ENCODE results near the gene TTF2. TPM values are rescaled to one million over a fixed set of nuclear protein-coding genes. Genes with fewer than 3 reads are reported as not detected.

Gene TTF2
- total and polyA plus RNA-seq, 2 of the 8 experiments (the other 6 are each of a cell fraction or from before 2014, with no cell fraction given) = 16.9 to 89.6 TPM

GRCh38 chr1:117049857-117050256 lies 10.3 kb upstream of the TTF2 start:
- no peaks in the 10 kb centered on the region for H3K9me3 ChIP-seq (ENCODE audit: insufficient read depth in 2 of 2, low read depth in 1 of 2, low read length in 1 of 2)
- H3K36me3 ChIP-seq (ENCODE audit: control insufficient read depth in 2 of 4, insufficient read depth in 4 of 4, low read length in 3 of 4) = no peaks in the 10 kb centered on the region
- H3K23ac ChIP-seq (ENCODE audit: insufficient read length) = no peak overlapping the region
- no peak overlapping the region for H2AK5ac ChIP-seq (ENCODE audit: low read depth, low read length)
- no peaks in the 10 kb centered on the region for H4K20me1 ChIP-seq (replicated peaks in 1 of 2; ENCODE audit: control insufficient read depth in 1 of 2, insufficient read depth in 2 of 2, low read length in 2 of 2)
- H2AFZ ChIP-seq (ENCODE audit: low read length) = no peak overlapping the region
- no peak overlapping the region for H3K4me2 ChIP-seq (ENCODE audit: insufficient read depth in 1 of 2, low read depth in 2 of 2, low read length in 2 of 2)
- FAIRE-seq (no peak), DNase-seq (ENCODE audit: low read depth in 1 of 2, low spot score in 2 of 2) (no peak)
- ChIA-PET CTCF (ENCODE audit: partially characterized antibody) (interaction anchor here (0.7 to 2.0 kb wide), 2 partner anchors 66 to 286 kb away, joined by 3 to 4 read pairs; no protein-coding TSS in a partner anchor), POLR2A (ENCODE audit: partially characterized antibody) (no interaction called here)
- no peak for TF ChIP-seq SP2 (IDR thresholded peaks at IDR 0.05; ENCODE audit: low read length)
- TF ChIP-seq CTBP2 (IDR thresholded peaks at IDR 0.05; ENCODE audit: borderline replicate concordance, insufficient read depth, insufficient read length, low read length) = no peak
- TF ChIP-seq, protein P1, sequence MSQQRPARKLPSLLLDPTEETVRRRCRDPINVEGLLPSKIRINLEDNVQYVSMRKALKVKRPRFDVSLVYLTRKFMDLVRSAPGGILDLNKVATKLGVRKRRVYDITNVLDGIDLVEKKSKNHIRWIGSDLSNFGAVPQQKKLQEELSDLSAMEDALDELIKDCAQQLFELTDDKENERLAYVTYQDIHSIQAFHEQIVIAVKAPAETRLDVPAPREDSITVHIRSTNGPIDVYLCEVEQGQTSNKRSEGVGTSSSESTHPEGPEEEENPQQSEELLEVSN (IDR thresholded peaks at IDR 0.05) = no peak
- TF ChIP-seq HDAC2 (IDR thresholded peaks at IDR 0.05; ENCODE audit: borderline replicate concordance in 1 of 2, low read depth in 2 of 2, low read length in 2 of 2) = no peak
- TF ChIP-seq SIX5 (IDR thresholded peaks at IDR 0.05; ENCODE audit: low read depth, low read length) = no peak
- no peak for TF ChIP-seq ASH2L (IDR thresholded peaks at IDR 0.05; ENCODE audit: low read length)
- TF ChIP-seq KDM5A (IDR thresholded peaks at IDR 0.05; ENCODE audit: low read length) = no peak
- TF ChIP-seq BCL11A (IDR thresholded peaks at IDR 0.05; ENCODE audit: low read depth in 2 of 2, low read length in 2 of 2) = no peak
- TF ChIP-seq BACH1 (IDR thresholded peaks at IDR 0.05; ENCODE audit: low read length) = no peak
- TF ChIP-seq POU5F1 (IDR thresholded peaks at IDR 0.05; ENCODE audit: low read depth, low read length) = no peak
- TF ChIP-seq TBP (IDR thresholded peaks at IDR 0.05; ENCODE audit: low read depth, low read length) = no peak
- TF ChIP-seq JUN (IDR thresholded peaks at IDR 0.05; ENCODE audit: low read depth, low read length) = no peak
- TF ChIP-seq MAFK (IDR thresholded peaks at IDR 0.05; ENCODE audit: low read depth, low read length) = no peak
- no peak for TF ChIP-seq HDAC6 (IDR thresholded peaks at IDR 0.05; ENCODE audit: low read depth, low read length)
- 82% methylated on average over 4 of the region's 5 CpGs; no CpG with 5 or more reads in 1 of the 2 experiments for WGBS, 2 experiments (ENCODE audit: extremely low coverage in 1 of 2, insufficient coverage in 1 of 2, insufficient read length in 1 of 2, insufficient replicate concordance in 2 of 2, low coverage in 1 of 2, low lambda C conversion rate in 2 of 2, missing lambda C conversion rate in 1 of 2)
- no peaks in the 10 kb centered on the region for H3K4me1 ChIP-seq (replicated peaks in 1 of 4; ENCODE audit: control insufficient read depth in 3 of 4, insufficient read depth in 4 of 4, low read length in 3 of 4)
- H4K5ac ChIP-seq (ENCODE audit: insufficient read length, low read depth, low read length) = no peak overlapping the region
- H3K27me3 ChIP-seq (replicated peaks in 1 of 4; ENCODE audit: control insufficient read depth in 3 of 4, extremely low read depth in 1 of 4, insufficient read depth in 3 of 4, low read length in 3 of 4) = peaks cover 0 to 1% (median 0%) of the 10 kb centered on the region in 4 experiments; a peak in 1 of 7 replicates
- no peak overlapping the region for H2BK20ac ChIP-seq (ENCODE audit: low read length)
- H3K4ac ChIP-seq (replicated peaks; ENCODE audit: insufficient read length, low read depth, low read length) = no peak overlapping the region
- H3K18ac ChIP-seq (ENCODE audit: extremely low read depth, low read length) = no peak overlapping the region
- H4K8ac ChIP-seq (ENCODE audit: extremely low read depth, insufficient read depth, low read length) = no peak overlapping the region
- no peak overlapping the region for H2BK12ac ChIP-seq (ENCODE audit: low read depth, low read length)
- H3K4me3 ChIP-seq (ENCODE audit: extremely low read depth in 1 of 4, insufficient read depth in 2 of 4, low read depth in 3 of 4, low read length in 4 of 4) = no peak overlapping the region
- no peak overlapping the region for H3K56ac ChIP-seq (replicated peaks; ENCODE audit: insufficient read length, low read depth, low read length)
- no peaks in the 10 kb centered on the region for H3K23me2 ChIP-seq (ENCODE audit: low read depth, low read length)
- H4K91ac ChIP-seq (replicated peaks; ENCODE audit: insufficient read length, low read length) = no peak overlapping the region
- no peak overlapping the region for H3K27ac ChIP-seq (ENCODE audit: low read depth, low read length)
- H2BK5ac ChIP-seq (ENCODE audit: low read depth, low read length) = no peak overlapping the region
- no peak overlapping the region for H2BK120ac ChIP-seq (replicated peaks; ENCODE audit: low read depth, low read length)
- no peak overlapping the region for H3K14ac ChIP-seq (ENCODE audit: insufficient read length)
- no peaks in the 10 kb centered on the region for H3K79me1 ChIP-seq (ENCODE audit: low read depth, low read length)
- H3K79me2 ChIP-seq (ENCODE audit: control insufficient read depth in 1 of 2, insufficient read depth in 2 of 2, low read length in 2 of 2) = no peaks in the 10 kb centered on the region
- no peak overlapping the region for H2BK15ac ChIP-seq (ENCODE audit: low read length)
- H3K9ac ChIP-seq (replicated peaks in 1 of 4; ENCODE audit: extremely low read depth in 1 of 4, low read depth in 3 of 4, low read length in 3 of 4) = no peak overlapping the region
